Measurements from ENCODE around the gene BTNL3. TPM values are rescaled to one million over a fixed set of nuclear protein-coding genes. Genes with fewer than 3 reads are reported as not detected.

BTNL3 gene
- total and polyA plus RNA-seq, 3 donors from 2014 or later = 4.1 TPM; not detected in 2

- no peak for DNase-seq
- Histone ChIP-seq H3K27me3 (no peaks in the 10 kb centered on the region), H3K36me3 (ENCODE audit: low read depth, missing control alignments) (no peaks in the 10 kb centered on the region), H3K4me3 (no peak overlapping the region), H3K27ac (no peak overlapping the region), H3K4me1 (no peaks in the 10 kb centered on the region), H3K9me3 (no peaks in the 10 kb centered on the region)
- intact Hi-C loops (cut with DNase I; ENCODE audit: low total_unique reads) = no loop called here
- TF ChIP-seq POLR2A (IDR thresholded peaks at IDR 0.05) (no peak), CTCF (IDR thresholded peaks at IDR 0.05) (no peak)
- WGBS, 2 donors = 94% methylated on average over 3 of the region's 3 CpGs
These were observed 32.0 kb downstream of the BTNL3 start for GRCh38 chr5:181020688-181021087.

GRCh38 chr5:181024245-181025064 lies 35.8 kb downstream of the BTNL3 start:
- Histone ChIP-seq H3K27ac (no peak overlapping the region), H3K36me3 (ENCODE audit: low read depth, missing control alignments) (no peaks in the 10 kb centered on the region), H3K4me3 (no peak overlapping the region), H3K9me3 (no peaks in the 10 kb centered on the region), H3K4me1 (no peaks in the 10 kb centered on the region), H3K27me3 (no peaks in the 10 kb centered on the region)
- no peak for DNase-seq
- intact Hi-C loops (cut with DNase I; ENCODE audit: low total_unique reads) = no loop called here
- TF ChIP-seq CTCF (IDR thresholded peaks at IDR 0.05) = no peak
- WGBS, 2 donors = 91% methylated on average over 1 of the region's 1 CpG; no CpG with 5 or more reads in 1 of the 2 donors

- no peaks in the 10 kb centered on the region for H3K27me3 ChIP-seq
- no peaks in the 10 kb centered on the region for H3K9me3 ChIP-seq
- no peaks in the 10 kb centered on the region for H3K36me3 ChIP-seq (ENCODE audit: low read depth, missing control alignments)
- no peak overlapping the region for H3K27ac ChIP-seq
- no peaks in the 10 kb centered on the region for H3K4me1 ChIP-seq
- WGBS, 2 donors = 62 to 64% methylated on average over 11 of the region's 11 CpGs
- TF ChIP-seq CTCF (IDR thresholded peaks at IDR 0.05) = no peak
- no peak for TF ChIP-seq POLR2A (IDR thresholded peaks at IDR 0.05)
- intact Hi-C loops (cut with DNase I; ENCODE audit: low total_unique reads) = no loop called here
- no peak for DNase-seq
- peak overlapping the region; percentile 29 to 41 for H3K4me3 ChIP-seq
These were observed 38.9 kb downstream of the BTNL3 start for GRCh38 chr5:181027452-181028031.

- no peaks in the 10 kb centered on the region for H3K4me1 ChIP-seq
- H3K36me3 ChIP-seq (ENCODE audit: low read depth, missing control alignments) = no peaks in the 10 kb centered on the region
- no peaks in the 10 kb centered on the region for H3K27me3 ChIP-seq
- peak overlapping the region; percentile 29 to 41 for H3K4me3 ChIP-seq
- peak; percentile 52 for DNase-seq
- H3K27ac ChIP-seq = no peak overlapping the region
- 58 to 68% methylated on average over 25 to 26 of the region's 26 CpGs for WGBS, 2 donors
- H3K9me3 ChIP-seq = no peaks in the 10 kb centered on the region
- TF ChIP-seq CTCF (IDR thresholded peaks at IDR 0.05) = no peak
- no peak for TF ChIP-seq POLR2A (IDR thresholded peaks at IDR 0.05)
- intact Hi-C loops (cut with DNase I; ENCODE audit: low total_unique reads) = no loop called here
These were observed 39.6 kb downstream of the BTNL3 start for GRCh38 chr5:181028032-181028819.

Data from testis (tissue), 3 donors.